SH-SY5Y (cell line): ENCODE measurements around the gene CCDC102A.

ENCODE experiments used
- GATA2 ChIP-seq: IDR thresholded peaks from 2 replicates; pipeline ENCODE4 v1.6.1; 2011; ENCODE audit warnings: mild to moderate bottlenecking, low read depth, low read length
- GATA3 ChIP-seq: IDR thresholded peaks from 2 replicates; pipeline ENCODE4 v1.6.1; 2011; ENCODE audit warnings: low read depth, mild to moderate bottlenecking, low read length, moderate library complexity

GRCh38 chr16:57537194-57537505, 779 bp upstream of the CCDC102A start:
- TF ChIP-seq GATA2, result no peak
- no peak for TF ChIP-seq GATA3
